Activated CD4-positive, CD25-positive, alpha-beta regulatory T cell (primary cell): ENCODE results near the gene CIDEB.

ENCODE experiments used
- DNase-seq, 4 experiments: peaks; one replicate each; lab custom pipeline; 2025; lab: John Stamatoyannopoulos, UW

The CIDEB gene

GRCh38 chr14:24312736-24313507 is 5.1 kb upstream of the CIDEB start:
- DNase-seq, result no peak

- no peak for DNase-seq
These were observed 4.2 kb upstream of the CIDEB start for GRCh38 chr14:24311837-24312615.

GRCh38 chr14:24310646-24311604 is 3.1 kb upstream of the CIDEB start, which contains the start of gene LTB4R:
LTB4R (plus strand) TSS chr14:24311502; CDS start chr14:24315652, 4,150 bp downstream.
- DNase-seq, result peak in 3 of 4 experiments; percentile 31 to 59 (median 53)

- no peak for DNase-seq
These were observed 2.5 kb upstream of the CIDEB start for GRCh38 chr14:24310265-24310645.

GRCh38 chr14:24309538-24310264 is 1.9 kb upstream of the CIDEB start, which contains the start of gene LTB4R2:
LTB4R2 (plus strand) TSS chr14:24310140; CDS start chr14:24310665, 525 bp downstream.
- no peak for DNase-seq

GRCh38 chr14:24308342-24309124 is 756 bp upstream of the CIDEB start:
- DNase-seq, result no peak

GRCh38 chr14:24307156-24307574 is 612 bp downstream of the CIDEB start:
- no peak for DNase-seq

GRCh38 chr14:24304019-24304387 is 3.8 kb downstream of the CIDEB start:
- DNase-seq, result no peak

GRCh38 chr14:24300326-24300980 is 7.3 kb downstream of the CIDEB start:
- no peak for DNase-seq

GRCh38 chr14:24299255-24300191 is 8.3 kb downstream of the CIDEB start, which contains the start of the genes DHRS1 and NOP9:
DHRS1 (minus strand) TSS chr14:24299780; CDS start chr14:24299106, 674 bp downstream.
NOP9 (plus strand) TSS chr14:24299850; CDS start chr14:24299955, 105 bp downstream.
- peak; percentile 83 to 86 (median 84) for DNase-seq

- DNase-seq, result no peak
These were observed 8.9 kb downstream of the CIDEB start for GRCh38 chr14:24298892-24299254.

- DNase-seq, result no peak
These were observed 10.4 kb downstream of the CIDEB start for GRCh38 chr14:24297190-24297964.

GRCh38 chr14:24296341-24297157 is 11.2 kb downstream of the CIDEB start:
- peak; percentile 29 to 45 (median 40) for DNase-seq

- no peak for DNase-seq
These were observed 14.3 kb downstream of the CIDEB start for GRCh38 chr14:24293525-24293924.

- no peak for DNase-seq
These were observed 15.5 kb downstream of the CIDEB start for GRCh38 chr14:24292118-24292807.

- no peak for DNase-seq
These were observed 16.2 kb downstream of the CIDEB start for GRCh38 chr14:24291446-24292117.
